ENCODE data around the gene SEPTIN5.
"Not testable (repeated sequence)": the region's sequence is repeated elsewhere in the genome, so short reads cannot be mapped to it uniquely, and the experiment has no call there.

SEPTIN5 gene

DNA sequence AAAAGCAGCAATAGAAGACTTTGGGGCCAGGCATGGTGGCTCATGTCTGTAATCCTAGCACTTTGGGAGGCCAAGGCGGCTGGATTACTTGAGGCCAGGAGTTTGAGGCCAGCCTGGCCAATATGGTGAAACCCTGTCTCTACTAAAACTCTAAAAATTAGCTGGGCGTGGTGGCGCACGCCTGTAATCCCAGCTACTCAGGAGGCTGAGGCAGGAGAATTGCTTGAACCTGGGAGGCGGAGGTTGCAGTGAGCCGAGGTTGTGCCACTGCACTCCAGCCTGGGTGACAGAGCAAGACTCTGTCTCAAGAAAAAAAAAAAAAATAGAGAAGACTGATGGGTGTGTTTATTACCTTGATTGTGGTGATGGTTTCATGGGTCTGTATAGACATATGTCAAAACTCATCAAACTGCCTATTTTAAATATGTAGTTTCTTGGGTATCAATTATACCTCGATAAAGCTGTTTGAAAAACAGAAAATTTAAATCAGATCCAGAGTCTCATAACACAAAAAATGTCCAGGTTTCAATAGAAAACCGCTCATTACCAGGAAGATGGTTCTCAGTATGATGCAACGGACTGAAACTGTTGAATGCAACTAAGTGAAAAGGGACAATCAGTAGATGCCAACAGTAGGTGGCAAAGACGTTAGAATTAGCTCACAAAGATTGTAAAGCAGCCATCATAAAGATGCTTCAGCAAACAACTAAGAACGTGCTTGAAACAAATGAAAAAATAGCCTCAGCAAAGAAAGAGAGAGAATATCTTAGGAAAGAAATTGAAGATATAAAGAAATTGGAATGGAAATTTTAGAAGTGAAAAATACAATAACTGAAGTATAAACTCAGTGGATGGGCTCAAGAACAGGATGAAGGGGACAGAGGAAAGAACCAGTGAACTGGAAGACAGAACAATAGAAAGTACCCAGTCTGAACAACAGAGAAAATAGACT, 33.1 kb upstream of the SEPTIN5 start:
- no peak for DNase-seq

DNA sequence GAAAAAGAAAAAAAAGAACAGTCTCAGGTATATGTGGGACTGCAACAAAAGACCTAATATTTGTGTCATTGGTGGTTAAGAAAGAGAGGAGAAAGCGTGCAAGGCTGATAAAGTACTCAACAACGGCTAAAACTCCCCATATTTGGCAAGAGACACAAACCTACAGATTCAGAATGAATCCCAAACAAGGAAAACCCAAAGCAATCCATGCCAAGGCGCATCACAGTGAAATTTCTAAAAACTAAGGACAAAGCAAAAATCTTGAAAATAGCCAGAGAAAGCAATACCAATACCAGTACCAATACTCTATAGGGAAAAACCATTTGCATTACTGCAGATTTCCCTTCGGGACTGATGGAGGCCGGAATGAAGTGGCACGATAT, 32.4 kb upstream of the SEPTIN5 start:
- DNase-seq = no peak

DNA sequence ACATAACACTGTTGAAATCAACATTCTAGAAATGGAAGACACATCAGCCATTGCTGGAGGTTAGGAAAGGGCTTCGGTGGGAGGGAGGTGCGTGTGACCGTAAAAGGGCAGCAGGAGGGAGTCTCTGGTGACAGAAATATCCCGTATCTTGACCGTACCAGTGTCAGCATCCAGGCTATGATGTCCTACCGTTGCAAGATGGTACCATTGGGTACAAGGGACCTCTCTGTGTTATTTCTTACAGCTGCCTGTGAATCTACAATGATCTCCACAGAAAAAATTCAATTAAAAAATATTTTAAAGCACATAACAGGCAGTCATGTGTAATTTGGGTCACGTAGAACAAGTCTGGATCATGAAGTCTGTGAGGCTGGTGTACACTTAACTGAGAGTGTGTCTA, 27.4 kb upstream of the SEPTIN5 start:
- DNase-seq = no peak

DNA sequence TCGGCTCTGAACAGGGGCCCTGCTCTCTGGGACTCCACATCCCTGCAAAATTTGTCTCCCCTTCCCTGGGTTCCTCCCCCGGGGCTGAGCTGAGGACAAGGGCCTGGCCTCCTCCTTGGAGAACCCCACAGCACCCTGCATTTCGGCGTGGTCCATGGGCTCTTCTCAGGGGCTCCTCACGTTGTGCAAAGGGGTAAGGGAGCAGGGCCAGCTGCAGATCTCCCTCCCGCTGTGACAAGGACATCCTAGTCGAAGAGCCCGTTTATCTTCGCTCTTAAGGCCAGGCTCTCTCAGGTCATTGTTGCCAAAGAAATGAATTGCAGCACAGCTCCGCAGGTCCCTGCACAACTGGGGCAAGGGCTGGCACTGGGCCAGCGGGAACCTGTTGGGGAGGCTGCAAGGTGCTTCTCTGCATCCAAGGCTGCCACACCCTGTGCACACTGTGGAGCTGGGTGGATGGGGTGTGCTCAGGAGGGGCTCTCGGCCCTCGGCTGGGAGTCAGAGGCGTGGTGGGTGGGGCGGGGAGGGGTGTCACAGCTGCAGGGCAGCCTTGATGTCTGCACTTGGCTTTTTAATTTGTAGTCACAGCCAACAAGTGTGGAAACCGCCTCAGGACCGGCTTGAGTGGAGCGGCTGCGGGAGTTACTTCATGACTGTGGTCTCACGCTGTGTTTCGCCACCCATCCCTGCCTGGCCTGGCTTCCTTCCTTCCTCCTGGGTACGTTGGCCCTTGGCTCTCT, 26.6 kb upstream of the SEPTIN5 start:
- DNase-seq = no peak

DNA sequence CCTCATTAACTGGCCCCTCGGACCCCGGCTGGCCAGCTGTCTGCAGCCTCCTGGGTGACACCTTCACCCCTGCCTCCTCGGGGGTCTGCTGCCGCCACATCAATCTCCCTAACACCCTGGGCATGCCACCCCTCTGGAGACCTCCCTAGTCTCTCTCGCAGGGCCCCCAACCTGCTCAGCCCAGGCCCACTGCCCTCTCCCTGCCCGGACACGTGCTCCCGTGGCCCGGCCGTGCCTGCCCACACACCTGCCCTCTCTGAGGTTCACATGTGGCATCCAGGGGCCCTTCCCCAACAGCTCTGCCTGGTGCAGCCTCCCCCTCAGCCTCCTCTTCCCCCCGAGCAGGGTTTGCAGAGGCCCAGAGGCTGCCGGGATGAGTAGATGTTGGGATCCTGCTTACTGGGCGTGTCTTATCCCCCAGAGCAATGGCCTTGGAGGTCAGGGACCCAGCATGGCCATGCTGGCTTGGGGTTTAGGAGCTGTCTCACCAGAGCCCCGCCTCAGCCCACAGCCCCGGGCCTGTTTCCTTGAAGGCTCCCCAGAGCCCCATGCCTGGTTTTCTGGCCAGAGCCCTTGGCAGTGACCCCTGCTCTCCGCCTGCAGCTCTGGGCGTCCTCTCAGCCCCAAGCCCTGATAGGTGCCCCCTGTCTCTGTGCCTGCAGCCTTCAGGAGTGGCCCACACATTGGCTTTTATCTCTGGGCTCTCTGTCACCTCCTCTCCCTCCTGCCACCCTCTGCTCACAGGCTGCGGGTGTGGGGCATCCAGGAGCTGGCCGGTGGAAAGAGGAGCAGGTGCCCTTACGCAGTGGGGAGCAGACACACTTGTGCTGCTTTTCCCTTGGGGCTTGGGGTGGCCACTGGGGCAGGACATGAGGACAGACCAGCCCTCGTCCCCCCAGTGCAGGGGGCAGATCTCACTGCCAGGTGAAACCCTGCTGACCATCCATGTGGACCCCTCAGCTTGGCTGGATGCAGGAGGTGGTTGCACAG, 25.7 kb upstream of the SEPTIN5 start:
- DNase-seq = no peak

DNA sequence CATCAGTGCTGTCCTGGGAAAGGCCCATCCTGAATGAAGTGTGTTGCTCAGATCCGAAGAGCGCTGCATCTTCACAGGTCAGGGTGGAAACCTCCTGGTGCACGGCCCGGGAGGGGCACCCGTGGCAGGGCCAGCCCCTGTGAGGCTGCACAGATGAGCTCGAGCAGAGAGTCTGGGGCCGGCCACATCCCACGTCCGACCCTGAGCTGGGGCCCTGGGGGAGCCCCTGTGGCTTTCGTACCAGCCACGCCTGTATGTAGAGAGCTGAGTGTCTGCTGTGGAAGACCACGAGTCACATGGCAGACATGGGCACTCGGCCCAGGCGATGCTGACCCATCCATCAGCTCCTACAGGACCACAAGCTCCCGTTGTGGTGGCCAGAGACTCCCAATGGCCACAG, 24.9 kb upstream of the SEPTIN5 start:
- no peak for DNase-seq

DNA sequence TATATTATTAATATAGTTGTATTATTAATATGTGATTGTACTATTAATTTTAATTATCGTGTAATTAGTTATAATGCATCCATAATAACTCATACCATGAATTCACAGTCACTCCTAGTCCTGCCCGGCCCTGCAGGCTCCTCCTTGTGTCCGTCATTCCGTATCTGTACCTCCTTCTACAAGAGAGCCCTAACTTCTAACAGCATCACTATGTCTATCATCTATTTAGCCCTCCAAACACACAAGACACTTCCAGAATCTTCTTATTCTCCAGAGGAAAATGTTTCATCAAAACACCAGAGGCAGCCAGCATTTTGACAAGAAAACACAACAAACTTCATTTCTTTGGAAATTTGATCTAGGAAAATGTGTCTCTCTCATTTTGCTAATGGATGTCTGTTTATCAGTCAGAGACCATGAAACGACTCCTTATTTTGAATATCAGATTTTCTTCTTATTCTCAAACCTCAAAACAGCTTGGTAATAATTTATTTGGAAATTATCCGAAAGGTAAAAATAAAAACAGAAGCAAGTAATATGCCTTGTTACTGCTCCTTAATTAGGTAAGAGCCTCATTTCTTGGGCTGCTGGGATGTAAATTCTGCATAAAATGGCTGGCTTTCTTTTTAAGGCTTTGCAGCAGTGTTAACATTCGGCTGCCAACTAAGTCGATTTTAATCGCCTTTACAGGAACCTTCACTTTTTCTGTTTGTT, 23.1 kb upstream of the SEPTIN5 start:
- no peak for DNase-seq

DNA sequence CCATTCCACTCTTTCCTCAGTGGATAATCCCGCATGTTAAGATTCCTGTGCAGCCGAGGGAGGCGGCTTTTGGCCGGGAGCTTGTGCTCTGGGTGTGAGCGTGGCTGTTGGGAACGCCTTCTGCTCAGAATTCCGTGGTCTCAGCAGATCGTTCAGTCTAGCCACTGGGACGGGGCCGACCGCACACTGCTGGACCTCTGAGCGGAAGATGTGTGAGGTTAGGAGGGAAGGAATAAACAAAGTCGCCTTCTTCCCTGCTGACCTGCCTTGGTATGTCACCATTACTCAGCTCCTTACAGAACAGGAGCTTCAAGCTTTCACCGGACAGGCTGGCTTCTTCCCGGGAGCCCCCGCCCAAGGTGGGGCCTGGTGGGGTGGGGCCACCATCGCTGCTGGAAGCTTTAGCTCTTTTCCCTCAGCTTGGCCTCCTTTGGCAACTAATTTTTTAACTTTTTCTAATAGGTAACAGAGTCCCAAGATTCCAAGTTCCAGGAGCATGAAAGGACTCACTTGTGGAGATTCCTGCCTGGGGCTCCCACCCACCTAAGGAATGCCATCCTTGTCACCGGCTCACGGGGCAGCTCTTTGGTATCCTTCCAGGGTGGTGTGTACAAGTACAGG, 22.5 kb upstream of the SEPTIN5 start:
- DNase-seq = no peak

DNA sequence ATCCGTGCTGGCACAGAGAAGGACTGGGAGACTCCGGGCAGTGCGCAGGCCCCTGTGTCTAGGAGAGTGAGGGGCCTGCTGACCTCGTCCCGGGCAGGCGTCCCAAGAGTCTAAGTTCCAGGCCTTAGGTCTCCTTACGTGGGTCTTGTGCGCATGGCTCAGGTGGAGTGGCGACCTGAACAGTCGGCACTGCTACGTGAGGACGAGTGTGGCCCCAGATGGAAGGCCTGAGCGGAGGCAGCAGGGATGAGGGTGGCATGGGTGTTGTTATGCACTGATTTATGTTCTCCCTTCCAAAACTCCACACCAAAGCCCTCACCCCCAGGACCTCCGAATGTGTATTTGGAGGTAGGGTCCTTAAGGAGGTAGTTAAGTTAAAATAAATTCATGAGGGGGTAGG, 20.7 kb upstream of the SEPTIN5 start:
- no peak for DNase-seq

DNA sequence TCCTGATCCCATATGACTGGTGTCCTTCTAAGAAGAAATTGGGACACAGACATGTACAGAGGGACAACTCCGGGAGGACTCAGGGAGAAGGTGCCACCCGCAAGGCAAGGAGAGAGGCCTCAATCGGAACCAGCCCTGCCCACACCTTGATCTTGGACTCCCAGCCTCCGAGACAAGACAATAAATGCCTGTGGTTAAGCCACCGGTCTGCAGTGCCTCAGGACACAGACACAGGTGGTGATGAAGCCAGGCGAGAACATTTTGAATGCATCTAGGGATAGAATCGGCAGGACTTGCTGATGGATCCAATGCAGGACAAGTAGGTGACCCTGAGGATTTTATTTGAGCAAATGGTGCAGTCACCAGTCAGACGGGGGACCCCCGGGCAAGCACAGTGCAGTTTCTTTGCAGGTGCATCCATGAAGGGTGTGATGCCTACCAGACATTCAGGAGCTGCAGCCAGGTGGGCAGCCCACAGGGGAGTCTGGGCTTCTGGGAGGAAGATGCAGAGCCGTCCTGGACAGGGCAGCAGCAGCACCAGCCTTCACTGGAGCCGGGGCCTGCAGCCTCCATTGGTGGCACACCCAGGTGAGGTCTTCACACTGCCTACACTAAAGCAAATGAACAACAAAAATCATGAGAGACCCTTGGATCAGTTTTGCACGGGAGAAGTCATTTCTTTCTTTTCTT, 20.2 kb upstream of the SEPTIN5 start:
- DNase-seq = no peak

DNA sequence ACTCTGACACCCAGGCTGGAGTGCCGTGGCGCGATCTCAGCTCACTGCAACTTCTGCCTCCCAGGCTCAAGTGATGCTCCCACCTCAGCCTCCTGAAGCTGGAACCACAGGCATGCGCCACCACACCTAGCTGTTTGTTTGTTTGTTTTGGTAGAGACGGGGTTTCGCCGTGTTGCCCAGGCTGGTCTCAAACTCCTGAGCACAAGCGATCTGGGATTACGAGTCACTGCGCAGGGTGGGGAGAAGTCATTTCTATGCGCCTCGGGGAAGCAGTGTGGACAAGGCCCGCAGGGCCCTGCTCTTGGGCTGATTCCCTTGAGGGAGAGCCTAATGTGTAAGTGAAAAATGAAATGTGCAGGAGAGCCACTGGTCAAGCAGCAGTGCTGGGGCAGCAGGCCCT, 19.6 kb upstream of the SEPTIN5 start:
- no peak for DNase-seq

DNA sequence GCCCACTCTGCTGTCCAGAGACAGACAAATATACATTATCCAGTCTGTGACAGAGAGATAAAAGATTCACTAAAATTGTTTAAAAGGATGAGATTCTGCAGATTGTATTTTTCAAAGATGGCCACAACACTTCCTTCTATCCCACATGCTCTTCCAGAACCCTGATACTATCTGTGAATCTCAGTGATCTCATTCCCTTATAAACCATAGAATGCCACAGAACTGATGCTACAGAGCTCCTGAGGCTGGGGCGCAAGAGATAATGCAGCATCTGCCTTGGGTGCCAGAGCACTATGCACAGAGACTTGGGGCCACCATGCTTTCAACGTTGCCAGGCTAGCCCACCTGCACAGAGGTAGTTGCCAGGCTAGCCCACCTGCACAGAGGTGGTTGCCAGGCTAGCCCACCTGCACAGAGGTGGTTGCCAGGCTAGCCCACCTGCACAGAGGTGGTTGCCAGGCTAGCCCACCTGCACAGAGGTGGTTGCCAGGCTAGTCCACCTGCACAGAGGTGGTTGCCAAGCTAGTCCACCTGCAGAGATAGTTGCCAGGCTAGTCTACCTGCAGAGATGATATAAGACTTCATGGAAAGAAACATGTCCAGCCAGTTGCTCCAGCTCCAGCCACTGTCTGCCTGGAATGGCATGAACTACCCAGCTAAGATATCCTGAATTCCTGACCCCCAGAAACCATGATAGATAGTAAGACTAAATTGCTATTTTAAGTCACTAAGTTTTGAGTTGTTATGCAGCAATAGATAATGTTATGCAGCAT, 17.6 kb upstream of the SEPTIN5 start:
- no peak for DNase-seq

DNA sequence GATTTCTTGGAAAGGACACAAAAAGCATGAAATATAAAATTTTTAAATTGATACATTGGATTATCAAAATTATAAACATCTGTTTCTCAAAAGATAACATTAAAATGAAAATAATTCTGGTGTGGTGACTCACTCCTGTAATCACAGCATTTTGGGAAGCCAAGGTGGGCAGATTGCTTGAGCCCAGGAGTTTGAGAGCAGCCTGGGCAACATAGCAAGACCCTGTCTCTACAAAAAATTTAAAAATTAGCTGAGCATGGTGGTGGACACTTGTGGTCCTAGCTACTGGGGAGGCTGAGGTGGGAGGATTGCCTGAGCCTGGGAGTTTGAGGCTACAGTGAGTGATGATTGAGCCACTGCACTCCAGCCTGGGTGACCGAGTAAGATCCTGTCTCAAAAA, 16.4 kb upstream of the SEPTIN5 start:
- DNase-seq = not testable (repeated sequence)

DNA sequence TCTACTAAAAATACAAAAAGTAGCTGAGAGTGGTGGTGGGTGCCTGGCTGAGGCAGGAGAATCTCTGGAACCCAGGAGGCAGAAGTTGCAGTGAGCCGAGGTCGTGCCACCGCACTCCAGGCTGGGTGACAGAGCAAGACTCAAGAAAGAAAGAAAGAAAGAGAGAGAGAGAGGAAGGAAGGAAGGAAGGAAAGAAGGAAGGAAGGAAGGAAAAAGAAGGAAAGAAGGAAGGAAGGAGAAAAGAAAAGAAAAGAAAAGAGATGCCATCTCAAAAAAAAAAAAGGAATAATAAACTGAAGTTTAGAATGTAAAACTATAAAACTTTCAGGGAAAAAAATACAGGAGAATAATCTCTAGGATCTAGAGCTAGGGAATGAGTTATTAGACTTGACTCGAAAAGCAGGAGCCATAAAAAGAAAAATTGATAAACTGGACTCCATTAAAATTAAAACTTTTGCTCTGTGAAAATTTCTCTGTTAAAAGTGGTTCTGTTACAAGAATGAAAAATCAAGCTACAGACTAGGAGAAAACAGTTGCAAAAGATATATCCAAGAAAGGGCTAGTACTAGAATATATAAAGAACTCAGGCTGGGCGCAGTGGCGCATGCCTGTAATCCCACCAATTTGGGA, 13.4 kb upstream of the SEPTIN5 start:
- no peak for DNase-seq

DNA sequence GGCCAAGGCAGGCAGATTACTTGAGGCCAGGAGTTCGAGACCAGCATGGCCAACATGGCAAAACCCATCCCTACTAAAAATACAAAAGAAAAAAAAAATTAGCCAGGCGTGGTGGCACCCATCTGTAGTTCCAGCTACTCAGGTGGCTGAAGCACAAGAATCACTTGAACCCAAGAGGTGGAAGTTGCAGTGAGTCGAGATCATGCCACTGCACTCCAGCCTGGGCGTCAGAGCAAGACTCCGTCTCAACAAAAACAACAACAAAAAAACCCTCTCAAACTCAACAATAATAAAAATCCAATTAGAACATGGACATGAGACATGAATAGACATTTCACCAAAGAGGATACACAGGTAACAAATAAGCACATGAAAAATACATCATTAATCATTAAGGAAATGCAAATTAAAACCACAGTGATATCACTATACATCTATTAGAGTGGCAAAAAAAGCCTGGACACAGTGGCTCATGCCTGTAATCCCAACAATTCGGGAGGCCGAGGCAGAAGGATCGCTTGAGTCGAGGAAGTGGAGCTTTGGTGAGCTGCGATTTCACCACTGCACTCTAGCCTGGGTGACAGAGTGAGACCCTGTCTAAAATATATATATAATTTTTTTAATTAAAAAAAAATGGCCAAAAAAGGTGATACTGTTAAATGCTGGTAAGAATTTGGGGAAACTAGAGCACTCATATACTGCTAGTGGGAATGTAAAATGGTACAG, 12.7 kb upstream of the SEPTIN5 start:
- no peak for DNase-seq

DNA sequence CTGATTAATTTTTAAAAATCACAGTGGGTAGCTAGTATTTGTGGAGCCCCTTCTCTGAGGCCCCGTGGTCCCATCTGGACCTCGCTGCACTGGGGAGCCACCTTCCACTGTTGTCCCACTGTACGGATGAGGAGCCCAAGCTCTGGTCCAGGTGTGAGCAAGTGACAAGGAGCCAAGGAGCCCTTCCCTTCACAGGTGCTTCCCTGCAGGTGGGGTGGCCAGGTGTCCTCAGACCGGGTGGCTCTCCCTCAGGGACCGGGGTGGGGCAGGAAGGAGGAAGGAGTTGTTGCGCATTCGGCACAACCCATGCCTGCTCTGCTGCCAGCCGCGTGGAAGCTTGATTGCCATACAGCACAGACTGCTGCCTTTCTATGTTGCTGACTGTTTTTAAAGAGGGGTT, 10.4 kb upstream of the SEPTIN5 start:
- no peak for DNase-seq

DNA sequence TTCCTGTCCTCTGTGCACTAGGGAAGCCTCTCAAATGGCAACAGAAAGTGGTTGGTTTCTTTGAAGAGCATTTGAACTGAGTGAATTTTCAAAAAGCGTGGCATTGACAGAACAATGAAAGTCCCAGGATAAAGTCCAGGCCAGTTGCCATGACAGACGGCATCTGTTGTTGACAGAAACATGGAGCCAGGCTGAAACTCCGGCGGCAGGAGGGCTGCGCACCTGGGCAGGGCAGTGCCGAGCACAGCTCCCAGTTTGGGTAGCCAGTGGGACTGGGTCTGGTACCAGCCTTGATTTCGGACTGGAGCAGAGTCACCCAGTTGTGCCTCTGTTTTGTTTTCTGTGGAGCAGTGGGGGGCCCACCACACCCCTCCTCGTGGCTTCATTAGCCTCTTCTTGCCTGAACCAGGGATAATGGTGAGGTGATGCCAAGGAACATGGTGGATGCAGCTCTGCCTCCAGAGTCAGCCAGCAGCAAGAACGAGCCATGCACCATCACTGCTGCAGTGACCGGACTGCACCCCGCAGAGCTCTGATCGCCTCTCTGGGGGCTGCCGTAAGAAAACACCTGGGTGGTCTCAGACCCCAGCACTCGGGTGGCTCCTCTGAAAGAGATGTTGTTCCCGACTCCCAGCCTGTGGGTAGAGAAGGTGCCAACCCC, 9.8 kb upstream of the SEPTIN5 start:
- DNase-seq = no peak

DNA sequence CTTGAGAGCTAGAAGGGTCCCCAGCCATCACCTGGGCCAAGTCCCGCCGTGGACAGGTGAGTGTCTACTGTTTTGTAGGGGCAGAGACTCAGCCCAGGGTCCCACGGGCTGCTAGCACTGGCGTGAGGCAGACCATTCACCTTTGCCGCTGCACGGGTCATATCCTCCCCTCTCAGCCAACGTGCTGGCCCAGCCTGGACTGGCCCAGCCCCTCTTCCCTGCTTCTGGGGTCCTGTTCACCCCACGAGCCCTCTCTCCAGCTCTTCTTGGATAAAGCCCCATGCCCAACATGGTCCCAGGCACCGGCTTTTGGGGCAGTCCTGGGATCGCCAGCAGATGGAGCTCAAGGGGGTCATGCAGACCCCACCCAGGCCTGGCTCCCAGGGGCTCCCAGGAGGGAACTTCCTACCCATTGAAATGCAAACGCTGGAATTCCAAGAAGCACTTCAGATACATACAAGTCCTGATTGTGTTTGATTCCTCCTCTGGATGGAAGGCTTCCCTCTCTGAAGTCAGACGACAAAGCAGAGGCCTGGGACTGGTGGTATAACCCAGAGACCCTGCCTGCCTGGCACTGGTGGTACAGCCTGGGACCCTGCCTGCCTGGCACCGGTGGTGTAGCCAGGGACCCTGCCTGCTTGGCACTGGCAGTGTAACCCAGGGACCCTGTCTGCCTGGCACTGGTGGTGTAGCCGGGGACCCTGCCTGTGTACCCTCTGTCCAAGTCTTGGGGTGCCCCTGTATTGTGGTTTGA, 8.9 kb upstream of the SEPTIN5 start:
- DNase-seq = no peak

Measured in NCI-H1436 treated with DMSO at 0.1 percent for 48 hours (cell line).